AG09319 (cell line): ENCODE measurements around the gene ELOVL3.

Experiments
- DNase-seq: peaks from one replicate; pipeline ENCODE4 v3.0.0-alpha.2; 2010; ENCODE audit warnings: low read depth; ENCODE audit errors: extremely low read depth
- CTCF ChIP-seq: IDR thresholded peaks from 2 replicates; pipeline ENCODE4 v1.5.1; 2011; ENCODE audit warnings: low read depth, mild to moderate bottlenecking, inconsistent platforms, low read length, moderate library complexity

Gene ELOVL3

GRCh38 chr10:102230264-102230860 is 4.3 kb downstream of the ELOVL3 start:
- no peak for DNase-seq

GRCh38 chr10:102230861-102231356 is 4.8 kb downstream of the ELOVL3 start:
- no peak for DNase-seq

More at GRCh38 chr10:102230264-102230860, 4.3 kb downstream of the ELOVL3 start:
- TF ChIP-seq CTCF: no peak

GRCh38 chr10:102231357-102232318 is 5.5 kb downstream of the ELOVL3 start:
- no peak for DNase-seq

More at GRCh38 chr10:102230861-102231356, 4.8 kb downstream of the ELOVL3 start:
- peak; percentile 39 for TF ChIP-seq CTCF

GRCh38 chr10:102233997-102234396 is 7.9 kb downstream of the ELOVL3 start:
- TF ChIP-seq CTCF: no peak
- no peak for DNase-seq

More at GRCh38 chr10:102231357-102232318, 5.5 kb downstream of the ELOVL3 start:
- peak; percentile 74 for TF ChIP-seq CTCF

GRCh38 chr10:102234888-102235597 is 8.9 kb downstream of the ELOVL3 start:
- TF ChIP-seq CTCF: no peak
- DNase-seq: no peak

- no peak for TF ChIP-seq CTCF
- DNase-seq: no peak
These were observed 9.5 kb downstream of the ELOVL3 start for GRCh38 chr10:102235598-102235920.

GRCh38 chr10:102236006-102236405 is 9.9 kb downstream of the ELOVL3 start:
- no peak for DNase-seq
- TF ChIP-seq CTCF: no peak
